Calu3 (cell line): ENCODE results near the gene TMEM9. TPM values are rescaled to one million over a fixed set of nuclear protein-coding genes. Genes with fewer than 3 reads are reported as not detected.

ENCODE experiments used
- BruUV-seq: library from RNA; stranded (reverse); fragments of 400-500 nt; replicated peaks from 2 replicates; lab custom pipeline; 2021; lab: Mats Ljungman, UMichigan
- CTCF ChIA-PET: fragments of 300-600 bp; sonication (Branson Sonifier 250); formaldehyde crosslinking; loops from one replicate; lab custom pipeline; 2022; ENCODE audit warnings: antibody characterized with exemption; lab: Charles Lee
- DNase-seq: peaks from one replicate; pipeline ENCODE4 v3.0.0; 2022
- H3K27ac Mint-ChIP-seq: one replicate; pipeline ENCODE4 v1.8.0; 2022; ENCODE audit warnings: mixed read lengths; ENCODE audit not compliant: unreplicated experiment
- H3K27me3 Mint-ChIP-seq: one replicate; pipeline ENCODE4 v1.8.0; 2022; ENCODE audit warnings: mixed read lengths; ENCODE audit not compliant: unreplicated experiment
- H3K36me3 Mint-ChIP-seq: one replicate; pipeline ENCODE4 v1.8.0; 2022; ENCODE audit warnings: mild to moderate bottlenecking, moderate library complexity, mixed read lengths; ENCODE audit not compliant: insufficient read depth, unreplicated experiment
- H3K4me1 Mint-ChIP-seq: one replicate; pipeline ENCODE4 v1.8.0; 2022; ENCODE audit warnings: mild to moderate bottlenecking, low read depth, mixed read lengths; ENCODE audit not compliant: unreplicated experiment
- H3K4me3 Mint-ChIP-seq: one replicate; pipeline ENCODE4 v1.8.0; 2022; ENCODE audit warnings: mild to moderate bottlenecking, low read depth, moderate library complexity, mixed read lengths; ENCODE audit not compliant: unreplicated experiment
- H3K9me3 Mint-ChIP-seq: one replicate; pipeline ENCODE4 v1.8.0; 2022; ENCODE audit warnings: low read depth, mixed read lengths; ENCODE audit not compliant: unreplicated experiment
- intact Hi-C: fragments of 100-400 bp; cut with micrococcal nuclease; formaldehyde crosslinking; loops from one replicate; pipeline ENCODE4 v1.10.0; 2022; ENCODE audit not compliant: unreplicated experiment
- total RNA-seq: library from RNA; stranded (reverse); gene quantifications from 2 replicates; pipeline ENCODE4 v1.2.3, GENCODE V29; 2022
- TF ChIP-seq, protein P1 (sequence below): fragments of 200-600 bp; IDR thresholded peaks from one replicate; pipeline ENCODE4 v1.8.0; 2022; ENCODE audit warnings: antibody characterized with exemption; ENCODE audit not compliant: unreplicated experiment

TMEM9 gene
- total RNA-seq, 1 experiment from 2014 or later, result 99.5 TPM

DNA sequence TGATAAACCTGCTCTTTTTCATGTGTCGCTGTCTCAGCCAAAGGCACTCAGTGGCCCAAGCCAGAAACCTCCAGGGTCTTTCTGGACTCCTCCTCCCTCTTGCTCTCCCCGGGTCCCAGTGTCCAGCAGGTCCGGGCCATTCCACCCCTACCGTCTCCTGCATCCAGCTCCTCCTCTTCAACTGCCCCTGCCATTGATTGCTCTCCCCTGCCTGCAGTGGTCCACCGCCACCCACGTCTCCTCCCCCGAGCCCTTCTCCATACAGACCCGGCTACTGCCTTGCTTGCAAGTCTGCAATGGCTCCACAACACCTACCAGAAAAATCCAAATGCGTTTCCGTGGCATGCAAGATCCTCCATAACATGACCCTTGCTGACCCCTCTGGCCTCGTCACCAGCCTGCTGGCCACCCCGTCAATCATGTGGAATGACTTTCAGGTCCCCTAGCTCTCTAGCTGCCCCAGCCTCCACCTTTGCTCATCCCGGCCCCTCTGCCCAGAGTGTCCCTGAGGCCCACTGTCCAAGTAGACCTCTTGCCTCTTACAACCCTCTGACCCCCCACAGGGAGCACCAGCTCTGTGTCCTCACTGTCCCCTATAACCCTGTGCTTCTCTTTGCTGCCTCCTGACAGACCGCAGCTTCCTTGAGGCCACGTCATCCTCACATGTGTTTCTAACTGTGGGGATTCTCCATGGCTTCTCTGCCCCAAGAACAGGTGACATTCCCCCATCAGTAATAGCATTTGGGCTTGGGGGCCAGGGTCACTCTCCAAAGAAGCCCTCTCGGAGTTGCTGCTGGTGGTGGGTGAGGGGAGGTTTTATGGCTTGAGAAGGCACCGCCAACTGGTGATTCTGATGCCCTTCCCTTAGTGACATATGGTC lies 57.1 kb downstream of the TMEM9 start:
- TF ChIP-seq, protein P1, sequence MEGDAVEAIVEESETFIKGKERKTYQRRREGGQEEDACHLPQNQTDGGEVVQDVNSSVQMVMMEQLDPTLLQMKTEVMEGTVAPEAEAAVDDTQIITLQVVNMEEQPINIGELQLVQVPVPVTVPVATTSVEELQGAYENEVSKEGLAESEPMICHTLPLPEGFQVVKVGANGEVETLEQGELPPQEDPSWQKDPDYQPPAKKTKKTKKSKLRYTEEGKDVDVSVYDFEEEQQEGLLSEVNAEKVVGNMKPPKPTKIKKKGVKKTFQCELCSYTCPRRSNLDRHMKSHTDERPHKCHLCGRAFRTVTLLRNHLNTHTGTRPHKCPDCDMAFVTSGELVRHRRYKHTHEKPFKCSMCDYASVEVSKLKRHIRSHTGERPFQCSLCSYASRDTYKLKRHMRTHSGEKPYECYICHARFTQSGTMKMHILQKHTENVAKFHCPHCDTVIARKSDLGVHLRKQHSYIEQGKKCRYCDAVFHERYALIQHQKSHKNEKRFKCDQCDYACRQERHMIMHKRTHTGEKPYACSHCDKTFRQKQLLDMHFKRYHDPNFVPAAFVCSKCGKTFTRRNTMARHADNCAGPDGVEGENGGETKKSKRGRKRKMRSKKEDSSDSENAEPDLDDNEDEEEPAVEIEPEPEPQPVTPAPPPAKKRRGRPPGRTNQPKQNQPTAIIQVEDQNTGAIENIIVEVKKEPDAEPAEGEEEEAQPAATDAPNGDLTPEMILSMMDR, result no peak
- H3K27ac Mint-ChIP-seq, result no peak overlapping the region
- CTCF ChIA-PET, result no interaction called here
- H3K9me3 Mint-ChIP-seq, result no peaks in the 10 kb centered on the region
- H3K36me3 Mint-ChIP-seq, result no peaks in the 10 kb centered on the region
- BruUV-seq, result no TSS peak
- intact Hi-C loops, result no loop called here
- no peak for DNase-seq
- H3K4me3 Mint-ChIP-seq, result no peak overlapping the region
- H3K4me1 Mint-ChIP-seq, result no peaks in the 10 kb centered on the region
- H3K27me3 Mint-ChIP-seq, result peaks cover 89% of the 10 kb centered on the region

DNA sequence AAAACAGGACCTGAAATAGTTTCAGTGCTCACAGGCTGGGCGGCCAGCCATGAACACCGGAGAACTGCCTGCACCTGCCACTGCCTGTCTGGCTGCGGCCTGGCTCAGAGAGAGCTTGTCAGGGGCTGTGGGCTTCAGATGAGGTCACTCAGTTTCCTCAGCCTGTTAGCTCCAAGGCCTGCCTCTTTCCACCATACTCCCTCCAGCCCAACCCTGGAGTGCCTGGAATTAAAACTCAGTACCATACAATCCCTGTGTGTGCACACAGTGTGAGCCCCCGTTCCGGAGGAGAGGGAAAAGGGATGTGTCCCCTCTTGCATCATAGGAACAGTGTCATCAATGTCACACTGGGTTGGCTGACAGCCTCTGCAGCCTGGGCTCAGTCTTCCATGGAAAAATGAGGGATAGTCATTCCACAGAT lies 58.2 kb downstream of the TMEM9 start:
- intact Hi-C loops, result no loop called here
- no peaks in the 10 kb centered on the region for H3K4me1 Mint-ChIP-seq
- TF ChIP-seq, protein P1, result no peak
- no peak overlapping the region for H3K4me3 Mint-ChIP-seq
- no TSS peak for BruUV-seq
- no peak overlapping the region for H3K27ac Mint-ChIP-seq
- H3K27me3 Mint-ChIP-seq, result peaks cover 89% of the 10 kb centered on the region
- no peaks in the 10 kb centered on the region for H3K36me3 Mint-ChIP-seq
- no peak for DNase-seq
- no peaks in the 10 kb centered on the region for H3K9me3 Mint-ChIP-seq
- CTCF ChIA-PET, result interaction anchor here (1.4 kb wide), 1 partner anchor 10 kb away, joined by 4 read pairs; no protein-coding TSS in a partner anchor

DNA sequence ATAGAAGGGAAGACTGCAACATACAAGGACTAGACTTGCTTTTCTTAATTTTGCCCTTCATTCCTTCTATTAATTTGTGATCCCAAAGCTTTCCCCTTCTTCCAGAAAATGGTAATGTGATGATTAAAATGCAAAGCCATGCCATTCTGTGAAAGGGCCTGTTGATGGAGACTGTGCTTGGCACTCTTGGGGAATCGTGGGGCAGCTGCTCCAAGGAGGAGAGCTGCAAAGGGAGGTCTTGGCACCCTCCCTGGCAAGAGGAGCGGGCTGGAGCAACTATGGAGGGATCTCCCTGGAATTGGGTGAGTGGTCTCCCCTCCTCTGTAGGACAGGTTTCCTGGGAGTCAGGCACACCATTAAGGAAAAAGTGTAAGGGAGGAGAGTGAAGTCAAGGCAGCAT lies 58.7 kb downstream of the TMEM9 start:
- no peak for DNase-seq
- no peaks in the 10 kb centered on the region for H3K36me3 Mint-ChIP-seq
- CTCF ChIA-PET, result interaction anchor here (1.4 kb wide), 1 partner anchor 10 kb away, joined by 4 read pairs; no protein-coding TSS in a partner anchor
- no peaks in the 10 kb centered on the region for H3K9me3 Mint-ChIP-seq
- intact Hi-C loops, result no loop called here
- H3K27me3 Mint-ChIP-seq, result peaks cover 92% of the 10 kb centered on the region
- TF ChIP-seq, protein P1, result no peak
- no peak overlapping the region for H3K27ac Mint-ChIP-seq
- H3K4me3 Mint-ChIP-seq, result no peak overlapping the region
- no TSS peak for BruUV-seq
- no peaks in the 10 kb centered on the region for H3K4me1 Mint-ChIP-seq

DNA sequence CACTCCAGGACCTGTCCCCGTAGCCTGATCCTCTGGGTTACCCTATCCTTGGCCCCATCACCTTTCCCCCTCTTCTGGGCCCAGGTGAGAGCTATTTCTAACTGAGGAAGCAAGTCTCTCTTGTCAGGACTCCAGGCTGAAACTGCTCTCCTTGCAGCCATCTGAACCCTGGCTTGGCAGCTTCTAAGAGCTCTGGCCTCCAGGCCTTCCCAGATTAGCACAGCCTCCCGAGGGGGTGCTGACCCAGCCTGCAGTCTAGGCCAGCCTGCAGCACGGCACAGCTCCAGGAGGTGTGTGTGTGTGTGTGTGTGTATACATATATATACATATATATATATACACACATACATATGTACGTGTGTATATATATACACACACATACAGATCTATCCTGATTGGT lies 59.4 kb downstream of the TMEM9 start:
- Mint-ChIP-seq H3K4me1 (no peaks in the 10 kb centered on the region), H3K27me3 (peaks cover 96% of the 10 kb centered on the region), H3K9me3 (no peaks in the 10 kb centered on the region), H3K27ac (no peak overlapping the region), H3K36me3 (no peaks in the 10 kb centered on the region), H3K4me3 (no peak overlapping the region)
- DNase-seq, result no peak
- TF ChIP-seq, protein P1, result no peak
- BruUV-seq, result no TSS peak
- CTCF ChIA-PET, result no interaction called here
- intact Hi-C loops, result no loop called here
